NCI-H2227 (cell line): Measurements from ENCODE around the gene MIP.
"Not testable (repeated sequence)": the region's sequence is repeated elsewhere in the genome, so short reads cannot be mapped to it uniquely, and the experiment has no call there.

Experiments
- DNase-seq: peaks from one replicate; lab custom pipeline; 2025; ENCODE audit not compliant: unreplicated experiment; lab: John Stamatoyannopoulos, UW

Gene MIP

DNA sequence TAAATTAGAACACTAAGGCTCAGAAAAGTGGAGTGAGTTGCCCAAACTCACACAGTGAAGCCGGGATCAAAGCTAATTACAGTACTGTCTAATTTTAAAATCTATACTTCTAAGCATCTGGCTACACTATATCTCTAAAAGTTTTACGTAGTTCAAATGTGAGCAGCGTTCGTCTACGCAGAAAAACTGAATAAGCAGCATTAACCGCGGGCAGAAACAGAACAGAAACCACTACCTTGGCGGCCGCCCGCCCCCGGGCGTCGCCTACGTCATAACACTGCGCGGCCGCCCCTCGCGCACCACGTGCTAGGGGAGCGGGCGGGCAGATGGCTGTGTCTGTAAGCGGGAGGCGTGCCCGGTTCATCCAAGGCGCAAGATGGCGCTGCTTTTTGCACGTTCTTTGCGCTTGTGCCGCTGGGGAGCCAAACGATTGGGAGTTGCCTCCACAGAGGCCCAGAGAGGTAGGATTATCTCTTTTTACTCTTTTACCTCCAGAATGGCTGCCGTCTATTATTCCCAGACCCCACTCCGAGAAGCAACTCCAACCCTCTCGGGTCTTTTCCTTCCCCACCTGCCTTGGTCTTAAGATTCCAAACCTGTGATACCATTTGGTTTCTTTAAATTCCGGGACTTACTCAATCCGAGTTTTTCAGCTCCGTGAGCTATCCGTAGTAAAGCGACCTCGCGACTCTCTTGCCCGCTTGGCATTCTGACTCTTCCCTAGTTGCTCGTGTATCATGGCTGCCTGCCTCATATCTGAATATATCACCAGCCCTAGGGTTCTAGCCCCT lies 14.0 kb upstream of the MIP start, which contains the start of gene SPRYD4:
TSS of gene SPRYD4 (plus strand) at position 363 of the 791 bp plus-strand sequence. CDS start at position 377, 14 bp downstream.
- DNase-seq: peak; percentile 92

DNA sequence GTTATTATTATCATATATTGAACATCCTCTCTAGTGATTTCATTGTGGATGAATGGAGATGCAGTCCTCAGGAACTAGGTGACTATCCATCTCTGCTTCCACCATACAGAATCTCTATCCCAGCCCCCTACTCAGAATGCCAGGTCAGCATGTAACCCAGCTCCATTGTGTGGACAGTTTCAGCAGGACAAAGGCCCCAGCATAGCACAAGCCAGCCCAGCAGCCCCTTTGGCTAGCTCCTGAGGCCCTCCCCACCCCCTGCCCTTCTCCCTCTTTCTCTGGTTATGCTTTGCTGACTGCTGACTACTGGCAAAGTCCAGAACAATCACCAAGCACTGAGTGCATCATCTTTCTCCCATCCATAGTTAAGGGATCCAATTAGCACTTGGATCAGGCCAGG lies 8.1 kb upstream of the MIP start:
- no peak for DNase-seq

- no peak for DNase-seq
Measured at GRCh38 chr12:56461235-56462159, 7.0 kb upstream of the MIP start.

- no peak for DNase-seq
Measured at GRCh38 chr12:56457817-56458216, 3.4 kb upstream of the MIP start.

GRCh38 chr12:56451147-56451546 lies 3.3 kb downstream of the MIP start:
- DNase-seq: no peak

DNA sequence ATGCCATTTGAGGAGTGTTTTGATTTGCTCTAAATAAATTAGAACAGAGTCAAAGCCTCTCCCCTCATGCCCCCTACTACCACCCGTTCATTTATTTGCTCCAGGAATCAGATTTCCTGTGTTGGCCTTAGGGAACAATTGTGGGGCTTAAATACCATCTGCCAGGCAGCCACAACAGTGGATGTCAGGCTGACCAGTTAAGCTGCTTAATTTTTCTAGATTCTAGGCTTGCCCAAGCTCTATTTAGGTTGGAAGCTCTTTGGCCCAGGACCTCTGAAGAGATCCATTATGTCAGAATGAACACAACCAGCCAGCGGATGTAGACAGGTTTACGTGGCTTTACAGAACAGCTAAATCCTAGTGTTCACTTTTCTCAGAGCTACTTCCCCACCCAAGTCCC lies 4.2 kb downstream of the MIP start:
- no peak for DNase-seq

GRCh38 chr12:56449622-56449984 lies 4.9 kb downstream of the MIP start:
- DNase-seq: no peak

- DNase-seq: peak; percentile 92
Measured at GRCh38 chr12:56448860-56449621, 5.4 kb downstream of the MIP start, which contains the start of gene TIMELESS. TIMELESS (minus strand) TSS chr12:56449426; CDS start chr12:56434170, 15,256 bp downstream.

- not testable (repeated sequence) for DNase-seq
Measured at GRCh38 chr12:56443208-56443607, 11.2 kb downstream of the MIP start.

DNA sequence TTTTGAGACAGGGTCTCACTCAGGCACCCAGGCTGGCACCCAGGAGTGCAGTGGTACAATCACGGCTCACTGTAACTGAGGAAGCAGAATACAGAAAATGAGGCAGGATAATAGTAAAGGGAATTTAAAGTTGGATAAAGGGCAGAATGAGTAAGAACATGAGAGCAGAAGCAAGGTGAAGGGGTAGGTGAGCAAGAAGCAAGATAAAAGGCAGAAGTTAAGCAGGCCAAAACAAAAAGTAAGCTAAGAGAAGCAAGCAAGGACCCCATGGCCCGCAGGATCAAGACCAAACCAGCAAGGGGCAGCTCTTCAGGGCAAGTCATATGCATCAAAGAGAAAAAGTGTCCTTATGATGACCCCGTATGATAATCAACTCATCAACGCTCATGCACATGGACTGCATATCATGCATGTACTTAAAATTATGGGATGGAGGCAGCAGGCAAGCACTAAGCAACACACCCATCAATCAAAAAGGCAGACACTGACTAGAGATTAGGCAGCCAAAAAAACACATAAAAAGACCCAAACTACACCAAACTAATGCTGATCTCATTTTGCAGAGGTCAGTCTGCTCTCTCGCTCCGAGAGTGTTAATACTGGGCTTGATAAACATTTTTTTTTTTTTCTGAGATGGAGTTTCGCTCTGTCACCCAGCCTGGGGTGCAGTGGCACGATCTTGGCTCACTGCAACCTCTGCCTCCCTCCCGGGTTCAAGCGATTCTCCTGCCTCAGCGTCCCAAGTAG lies 16.9 kb downstream of the MIP start:
- DNase-seq: no peak

DNA sequence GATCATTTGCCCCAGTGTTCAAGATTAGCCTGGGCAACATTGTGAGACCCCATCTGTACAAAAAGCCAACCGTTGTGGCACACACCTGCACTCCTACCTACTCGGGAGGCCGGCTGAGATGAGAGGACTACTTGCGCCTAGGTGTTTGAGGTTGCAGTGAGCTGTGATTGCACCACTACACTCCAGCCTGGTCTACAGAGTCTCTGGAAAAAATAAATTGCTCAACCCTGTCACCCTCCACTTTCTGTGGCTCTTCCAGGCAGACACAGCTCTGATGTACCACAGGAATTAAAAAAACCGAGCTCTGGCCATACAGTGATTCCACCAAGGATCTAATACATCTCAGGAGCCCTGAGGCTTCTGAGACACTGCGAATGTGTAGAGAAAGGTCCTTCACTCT lies 19.6 kb downstream of the MIP start:
- no peak for DNase-seq

- no peak for DNase-seq
Measured at GRCh38 chr12:56431850-56432249, 22.6 kb downstream of the MIP start.

DNA sequence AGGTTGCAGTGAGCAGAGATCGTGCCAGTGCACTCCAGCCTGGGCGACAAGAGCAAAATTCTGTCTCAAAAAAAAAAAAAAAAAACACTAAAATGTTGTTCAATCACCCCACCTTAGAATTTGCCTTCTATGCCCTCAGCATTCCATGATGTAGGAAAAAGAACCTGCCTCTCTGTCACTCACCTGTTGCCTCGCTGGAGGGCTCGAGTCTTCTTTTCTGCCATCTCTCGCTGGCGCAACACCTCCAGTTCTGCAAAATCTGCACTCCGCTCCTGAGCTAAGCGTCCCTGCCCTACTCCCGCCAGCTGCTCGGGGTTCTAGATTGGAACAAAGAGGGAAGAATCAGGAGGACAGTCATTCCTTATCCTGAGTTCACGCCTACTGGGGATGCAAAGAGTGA lies 23.2 kb downstream of the MIP start:
- no peak for DNase-seq

- DNase-seq: no peak
Measured at GRCh38 chr12:56425940-56426438, 28.5 kb downstream of the MIP start.

- no peak for DNase-seq
Measured at GRCh38 chr12:56425193-56425592, 29.3 kb downstream of the MIP start.

GRCh38 chr12:56420411-56420810 lies 34.0 kb downstream of the MIP start:
- no peak for DNase-seq

GRCh38 chr12:56417739-56418138 lies 36.7 kb downstream of the MIP start:
- no peak for DNase-seq

DNA sequence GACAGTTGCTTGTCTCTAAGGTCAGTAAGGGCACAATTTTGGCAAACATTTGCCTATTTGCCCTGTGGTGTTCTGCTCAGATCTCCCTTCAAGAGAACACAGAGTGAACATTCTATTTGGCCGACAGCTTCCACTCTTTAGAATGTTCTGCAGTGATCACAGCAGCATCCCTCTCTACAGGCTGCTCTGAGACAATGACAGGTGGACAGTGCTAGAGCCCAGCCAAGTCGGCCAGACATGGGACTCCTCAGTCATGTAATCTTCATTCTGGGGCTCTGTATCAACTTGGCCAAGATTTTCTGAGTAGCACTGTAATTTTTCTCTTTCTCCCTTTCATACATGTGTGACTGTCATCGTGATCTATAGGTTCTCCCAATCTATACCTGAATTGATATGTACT lies 40.1 kb downstream of the MIP start:
- DNase-seq: no peak

- DNase-seq: peak; percentile 2
Measured at GRCh38 chr12:56413392-56413791, 41.1 kb downstream of the MIP start.
